Activated CD4-positive, alpha-beta T cell treated with anti-CD3 and anti-CD28 coated beads, Interleukin-2, Interleukin-6, amounts not matched to agents 100 ng/mL and 50 ng/mL, durations not matched to agents 16 hours and 8 hours (primary cell): ENCODE measurements around the gene ITPR2.

ENCODE experiments used
- DNase-seq: peaks from one replicate; pipeline ENCODE4 v3.0.0-alpha.2; 2020

Gene ITPR2

DNA sequence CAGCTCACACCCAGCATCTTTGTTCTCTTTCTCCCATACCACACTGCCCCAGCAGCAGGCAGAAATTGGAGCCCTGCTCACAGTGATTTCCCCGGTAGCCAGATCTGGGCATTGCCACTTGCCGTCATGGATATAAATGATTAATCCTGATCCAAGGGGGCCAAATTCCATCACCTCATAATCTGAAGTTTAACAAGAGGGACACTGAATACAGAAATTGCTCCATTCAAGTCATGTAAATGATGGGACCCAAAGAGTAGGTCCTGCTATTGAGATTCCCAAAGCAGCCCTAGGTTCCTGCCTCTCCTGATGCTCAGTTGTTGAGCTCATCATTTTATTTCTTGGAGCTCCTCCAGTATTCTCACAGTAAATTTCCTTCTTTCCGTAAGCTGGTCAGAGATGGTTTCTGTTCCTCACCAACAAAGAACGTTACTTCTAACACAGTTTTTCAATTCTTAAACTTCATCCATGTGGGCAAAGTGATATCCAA is 11.7 kb downstream of the ITPR2 start:
- no peak for DNase-seq

DNA sequence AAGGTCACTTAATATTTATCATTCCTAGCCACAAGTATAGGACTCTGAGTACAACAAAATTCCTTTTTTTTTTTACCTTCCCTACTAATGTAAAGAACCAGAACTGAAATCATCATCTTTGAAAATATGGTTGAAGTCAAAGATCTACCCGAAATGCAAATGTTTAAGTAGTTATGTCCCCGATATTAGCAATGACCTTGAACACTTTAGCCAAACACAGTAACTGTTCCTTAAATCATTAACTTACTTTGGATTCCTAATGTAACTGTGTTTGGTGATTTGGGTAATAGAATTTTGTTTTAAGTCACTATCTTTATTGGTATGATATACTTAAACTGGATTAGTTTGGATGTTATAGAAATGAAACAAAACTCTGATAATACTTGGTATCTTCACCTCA is 14.4 kb downstream of the ITPR2 start:
- DNase-seq = no peak

DNA sequence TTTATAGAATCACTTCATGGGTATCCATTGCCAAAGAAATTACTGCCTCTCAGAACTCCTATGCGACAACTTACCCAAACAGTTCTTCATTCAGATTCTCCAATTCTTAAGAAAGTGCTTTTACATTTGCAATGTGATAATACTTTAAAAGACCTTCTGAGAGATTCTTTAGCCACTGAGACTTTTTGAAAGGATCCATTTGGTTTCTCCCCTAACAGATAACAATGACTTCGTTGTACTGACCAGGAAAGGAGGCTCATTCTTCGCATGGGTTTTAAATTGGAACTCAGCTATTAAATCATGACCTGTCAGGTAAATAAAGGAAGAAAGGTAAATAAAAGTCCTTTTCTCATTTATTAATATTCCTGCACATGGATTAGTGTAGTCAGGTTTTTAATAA is 14.8 kb downstream of the ITPR2 start:
- no peak for DNase-seq

DNA sequence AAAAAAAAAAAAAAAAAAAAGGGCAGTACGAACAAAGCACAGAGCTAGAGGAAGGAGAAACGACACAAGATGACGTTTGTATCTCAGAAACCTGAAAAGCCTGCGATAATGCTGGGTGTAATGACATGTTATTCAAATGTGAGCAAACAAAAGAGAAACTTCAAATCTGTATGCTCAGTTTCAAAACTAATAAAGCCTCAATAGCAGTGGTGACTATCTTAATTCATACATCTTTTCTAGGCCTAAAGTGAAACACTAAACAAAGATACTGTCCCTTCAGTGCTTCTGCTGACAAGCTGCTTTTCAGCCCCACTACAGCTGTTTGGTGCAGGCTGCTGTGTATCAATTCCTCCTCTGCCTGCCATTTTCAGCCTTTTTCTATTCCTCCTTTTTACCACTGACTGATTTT is 15.8 kb downstream of the ITPR2 start:
- DNase-seq = no peak

DNA sequence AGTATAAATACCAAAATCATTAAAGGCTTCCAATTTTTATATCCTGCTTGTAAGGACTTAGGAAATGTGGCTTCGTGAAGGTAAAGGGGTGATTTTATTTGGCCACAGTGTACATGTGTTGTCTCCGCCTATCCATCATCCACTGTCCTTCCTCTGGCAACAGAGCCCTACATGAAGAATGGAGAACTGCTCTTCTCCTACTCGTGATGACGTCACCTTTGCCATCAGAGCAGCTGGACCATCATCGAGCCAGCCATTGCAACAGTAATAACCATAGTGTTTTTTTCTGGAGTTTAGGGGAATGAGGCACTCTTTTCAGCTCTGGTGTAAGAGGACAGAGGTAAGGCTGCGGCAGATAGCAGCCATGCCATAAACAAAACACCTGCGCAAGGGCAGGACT is 19.2 kb downstream of the ITPR2 start:
- no peak for DNase-seq

DNA sequence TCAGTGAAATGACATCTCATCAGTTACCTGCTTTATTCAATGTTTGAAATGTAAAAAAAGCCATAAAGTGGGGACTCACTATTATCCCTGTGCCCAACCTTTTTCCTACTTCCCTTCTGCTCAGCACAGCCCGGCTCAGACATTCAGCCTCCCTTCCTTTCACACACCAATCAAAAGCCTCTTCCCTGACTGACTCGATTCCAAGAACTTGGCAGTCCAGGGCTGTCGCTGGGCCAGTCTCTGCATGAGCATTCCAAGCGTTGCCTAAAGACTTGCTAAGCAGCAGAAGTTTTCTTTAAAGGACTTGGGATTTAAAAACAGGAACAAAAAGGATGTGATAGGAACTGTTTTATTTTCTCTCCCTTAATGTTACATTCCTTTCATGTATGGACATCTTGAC is 22.7 kb downstream of the ITPR2 start:
- DNase-seq = no peak

DNA sequence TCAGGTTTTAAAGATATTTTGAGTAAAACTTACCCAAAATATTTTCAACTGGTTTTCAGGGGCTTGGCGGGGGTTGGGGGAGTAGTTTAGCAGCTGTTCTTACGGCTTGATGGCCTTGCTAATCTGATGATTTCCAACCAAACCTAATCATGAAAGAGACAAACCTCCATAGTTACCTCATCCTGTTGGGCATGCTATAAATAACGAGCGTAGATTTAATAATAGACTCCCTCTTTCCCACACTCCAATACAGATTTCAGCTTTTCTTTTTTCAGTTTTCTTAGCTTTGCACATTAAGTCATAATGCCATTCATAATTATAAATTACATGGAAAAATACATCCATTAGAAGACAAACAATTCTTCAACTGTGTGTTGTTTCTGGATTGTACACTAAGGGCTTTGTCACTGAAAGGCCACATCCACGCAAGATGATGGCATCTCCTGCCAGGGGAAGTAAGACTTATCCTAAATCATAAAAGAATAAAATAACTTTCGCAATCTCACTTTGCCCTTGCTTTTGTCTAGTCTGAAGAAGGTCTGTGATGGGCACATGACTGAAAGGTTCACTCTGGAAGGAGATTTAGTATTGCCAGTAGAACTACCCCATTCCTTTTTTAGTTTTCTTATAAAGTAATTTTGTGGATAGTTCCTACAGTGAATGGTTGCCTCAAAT is 23.2 kb downstream of the ITPR2 start:
- no peak for DNase-seq

DNA sequence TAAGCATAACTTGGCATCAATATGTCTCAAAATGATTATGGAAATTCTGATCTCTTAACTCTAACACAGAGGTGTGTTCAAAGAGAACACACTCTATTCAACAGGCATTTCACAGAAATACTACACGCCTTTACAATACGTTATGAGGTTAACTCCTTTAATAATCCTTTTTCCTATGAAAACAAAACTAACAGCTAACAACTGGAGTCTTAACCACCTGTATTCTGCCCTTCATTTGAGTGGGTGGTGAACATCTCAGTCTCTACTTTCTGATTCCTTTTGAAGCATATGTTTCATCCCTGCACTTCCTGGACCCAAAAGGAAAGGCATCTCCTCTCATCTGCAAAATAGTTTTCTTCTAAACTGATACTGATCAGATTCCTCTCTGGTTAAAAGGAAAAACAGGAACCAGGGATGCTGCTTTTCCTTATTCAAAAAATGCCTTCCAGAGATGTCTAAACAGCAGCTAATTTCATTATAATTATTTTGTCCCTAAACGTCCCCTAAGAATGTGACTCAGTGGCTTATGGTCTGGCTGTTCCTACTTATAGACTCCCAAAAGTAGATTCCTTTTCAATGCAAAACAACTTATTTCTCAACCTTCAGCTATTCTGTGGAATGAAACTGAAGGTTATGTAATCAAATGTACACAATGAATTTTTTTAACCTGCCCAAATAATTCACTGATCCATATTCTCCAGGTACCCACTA is 24.1 kb downstream of the ITPR2 start:
- DNase-seq = no peak

DNA sequence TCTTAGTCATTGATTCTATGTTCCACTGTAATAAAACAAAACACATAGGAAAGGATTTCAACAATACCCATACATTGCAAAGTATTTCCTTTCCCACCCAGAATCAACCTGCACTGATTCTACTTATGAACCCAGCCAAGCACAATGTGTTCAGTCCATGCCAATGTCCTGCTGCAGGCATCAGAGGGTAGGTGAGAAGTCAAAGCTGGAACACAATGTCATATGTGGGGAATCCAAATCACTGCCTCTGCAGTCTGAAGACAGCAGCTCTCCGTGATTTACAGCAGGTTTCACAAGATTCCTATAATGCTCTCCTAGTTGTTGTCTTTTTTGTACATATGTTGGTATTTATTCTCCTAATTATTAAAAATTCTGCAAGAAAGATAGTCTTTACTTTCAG is 25.7 kb downstream of the ITPR2 start:
- DNase-seq = no peak

DNA sequence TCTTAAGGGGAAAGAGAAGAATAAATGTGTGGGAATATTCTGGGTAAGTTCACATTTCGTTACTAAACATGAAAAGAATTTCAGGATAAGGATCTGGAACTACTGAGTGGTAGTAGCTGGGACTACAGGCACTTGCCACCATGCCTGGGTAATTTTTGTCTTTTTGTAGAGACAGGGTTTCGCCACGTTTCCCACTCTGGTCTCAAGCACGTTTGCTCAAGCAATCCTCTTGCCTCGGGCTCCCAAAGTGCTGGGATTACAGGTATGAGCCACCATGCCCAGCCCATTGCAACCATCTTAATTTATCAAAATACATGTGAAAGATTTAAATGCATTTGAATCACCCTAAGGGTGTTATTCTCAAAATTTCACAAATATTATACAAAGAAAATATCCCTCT is 26.4 kb downstream of the ITPR2 start:
- no peak for DNase-seq

DNA sequence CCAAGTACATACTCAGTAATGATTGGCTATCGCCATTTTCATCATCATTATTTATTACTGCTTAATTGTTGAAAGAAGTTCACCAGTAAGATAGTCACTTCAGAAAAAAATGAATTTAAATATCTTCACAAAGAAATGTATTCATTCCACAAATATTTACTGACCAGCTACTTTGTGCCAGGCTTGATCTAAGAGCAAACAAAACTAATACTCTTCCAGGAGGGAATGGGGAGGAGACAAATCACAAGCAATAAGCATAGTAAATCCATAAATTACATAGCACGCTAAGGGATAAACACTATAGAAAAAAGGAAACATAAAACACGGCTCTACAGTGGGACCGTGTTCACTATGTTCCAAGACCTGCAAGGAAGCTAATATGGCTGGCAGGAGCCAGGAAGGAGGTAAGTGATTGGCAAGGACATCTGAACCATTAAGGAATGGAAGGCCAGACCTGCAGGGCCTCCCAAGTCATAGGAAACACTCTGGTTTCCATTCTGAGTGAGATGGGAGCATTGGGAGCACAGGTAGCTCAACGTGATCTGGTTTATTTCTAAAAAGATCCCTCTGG is 27.5 kb downstream of the ITPR2 start:
- DNase-seq = no peak

DNA sequence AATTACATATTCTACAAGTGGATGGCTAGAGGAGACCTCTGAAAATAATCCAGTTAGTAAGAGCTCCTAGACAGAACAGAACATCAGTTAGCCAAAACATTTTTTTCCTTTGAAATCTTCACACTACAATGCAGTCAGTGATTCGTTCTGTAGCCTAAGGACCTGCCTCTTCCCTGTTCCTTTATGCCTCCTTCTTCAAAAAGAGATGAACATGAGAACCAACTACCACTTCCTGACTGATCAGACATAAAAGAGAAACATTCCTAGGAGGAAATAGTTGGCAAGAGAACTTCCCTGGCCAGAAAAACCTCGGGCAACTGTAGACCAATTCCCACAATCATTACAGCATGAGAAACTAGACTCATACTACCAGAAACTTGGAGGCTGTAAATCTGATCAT is 29.4 kb downstream of the ITPR2 start:
- DNase-seq = no peak

DNA sequence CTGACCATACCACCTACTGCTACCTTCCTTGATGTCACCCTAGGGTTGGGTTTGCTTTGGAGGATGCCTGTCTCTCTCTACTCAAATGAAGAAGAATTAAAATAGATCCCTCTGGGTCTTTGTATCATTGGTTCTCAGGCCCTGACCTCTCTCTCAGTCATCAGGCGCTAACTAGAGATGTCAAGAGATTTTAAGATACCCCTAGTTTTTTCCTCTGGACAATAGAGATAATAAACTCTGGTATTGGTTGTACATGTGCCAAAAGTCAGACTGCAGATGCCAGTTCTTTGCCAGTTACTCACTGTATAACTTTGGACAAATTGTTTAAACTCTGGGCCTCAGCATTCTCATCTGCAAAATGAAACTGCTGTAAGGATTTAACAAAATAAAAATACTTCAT is 31.5 kb downstream of the ITPR2 start:
- DNase-seq = no peak

DNA sequence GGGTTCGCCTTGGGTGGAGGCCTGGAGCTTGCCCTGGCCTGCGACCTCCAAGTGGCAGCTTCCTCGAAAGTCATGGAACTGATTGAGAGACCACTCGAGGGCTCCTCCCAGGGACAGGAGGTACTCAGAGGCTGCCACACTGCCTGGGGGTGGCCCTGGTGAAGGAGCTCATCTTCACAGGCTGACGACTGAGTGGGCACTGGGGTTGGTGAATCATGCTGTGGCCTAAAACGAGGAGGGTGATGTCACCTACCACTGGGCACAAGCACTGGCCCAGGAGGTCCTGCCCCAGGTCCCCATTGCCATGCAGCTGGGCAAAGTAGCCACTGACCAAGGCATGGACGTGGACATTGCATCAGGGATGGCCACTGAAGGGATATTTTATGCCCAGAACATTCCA is 32.1 kb downstream of the ITPR2 start:
- no peak for DNase-seq

DNA sequence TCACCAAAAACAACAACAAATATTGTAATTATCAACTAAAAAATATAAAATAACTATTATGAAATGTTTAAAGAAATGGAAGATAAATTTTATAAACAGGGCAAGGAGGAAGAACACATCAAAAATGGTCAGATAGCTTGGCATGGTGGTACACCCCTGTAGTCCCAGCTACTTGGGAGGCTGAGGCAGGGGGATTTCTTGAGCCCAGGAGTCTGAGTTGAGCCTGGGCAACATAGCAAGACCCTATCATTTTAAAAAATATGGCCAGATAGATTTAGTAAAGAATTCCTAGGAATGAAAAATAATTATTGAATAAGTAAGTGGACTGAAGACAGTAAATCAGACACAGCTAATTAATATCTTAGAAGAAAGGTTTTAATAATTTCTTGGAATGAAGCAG is 32.6 kb downstream of the ITPR2 start:
- no peak for DNase-seq

DNA sequence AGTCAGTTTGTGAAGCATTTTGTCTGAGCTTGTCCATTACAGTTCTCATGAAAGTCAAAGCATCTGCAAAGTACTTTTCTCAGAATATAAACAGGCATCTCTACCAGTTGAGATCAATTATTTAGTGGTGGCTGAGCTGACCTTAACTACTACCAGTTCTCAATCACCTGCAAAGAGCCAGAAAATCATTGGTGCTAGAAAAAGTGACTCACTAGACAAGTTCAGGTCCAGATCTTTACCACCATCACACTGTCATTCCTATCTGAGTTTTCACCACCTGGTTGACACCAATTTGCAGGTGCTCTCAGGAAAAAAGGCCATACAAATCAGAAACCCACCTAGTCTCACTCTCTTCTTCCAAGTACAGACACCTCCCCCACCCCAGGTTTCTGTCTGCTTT is 33.3 kb downstream of the ITPR2 start:
- DNase-seq = no peak

DNA sequence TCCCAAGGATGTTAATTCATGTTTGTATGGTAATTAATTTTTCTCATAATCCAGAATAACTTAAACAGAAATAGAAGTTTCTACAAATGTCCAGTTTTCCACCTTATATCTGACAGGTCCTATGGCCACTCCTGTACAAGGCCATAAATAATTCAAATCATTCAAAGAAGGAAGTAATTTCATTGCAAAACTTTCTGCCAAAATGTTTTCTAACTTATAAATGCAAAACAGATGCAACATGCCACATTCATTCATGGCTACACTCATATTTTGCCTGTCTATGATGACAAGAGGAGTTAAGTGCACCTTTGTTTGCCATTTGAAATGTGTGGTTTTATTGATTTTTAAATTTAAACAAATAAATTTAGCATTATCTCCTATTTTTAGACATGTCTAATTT is 34.4 kb downstream of the ITPR2 start:
- no peak for DNase-seq

DNA sequence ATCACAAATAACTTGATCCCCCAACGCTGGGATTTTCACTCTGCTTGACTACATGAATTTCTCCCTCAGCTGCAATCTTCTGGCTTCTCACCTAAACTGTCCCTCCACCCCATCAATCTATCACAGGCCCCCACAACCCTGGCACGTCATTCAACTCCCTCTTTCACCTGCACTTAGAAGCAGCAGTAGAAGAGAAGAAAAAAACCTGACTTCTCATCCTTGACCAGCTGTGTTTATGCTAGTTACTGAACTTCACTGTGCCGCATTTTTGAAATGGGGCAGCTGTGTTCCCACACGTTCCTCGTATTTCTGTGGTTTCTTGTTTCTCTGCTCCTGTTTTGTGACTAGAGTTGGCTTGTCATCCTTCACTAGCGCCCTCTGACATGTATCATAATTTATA is 35.0 kb downstream of the ITPR2 start:
- DNase-seq = no peak

DNA sequence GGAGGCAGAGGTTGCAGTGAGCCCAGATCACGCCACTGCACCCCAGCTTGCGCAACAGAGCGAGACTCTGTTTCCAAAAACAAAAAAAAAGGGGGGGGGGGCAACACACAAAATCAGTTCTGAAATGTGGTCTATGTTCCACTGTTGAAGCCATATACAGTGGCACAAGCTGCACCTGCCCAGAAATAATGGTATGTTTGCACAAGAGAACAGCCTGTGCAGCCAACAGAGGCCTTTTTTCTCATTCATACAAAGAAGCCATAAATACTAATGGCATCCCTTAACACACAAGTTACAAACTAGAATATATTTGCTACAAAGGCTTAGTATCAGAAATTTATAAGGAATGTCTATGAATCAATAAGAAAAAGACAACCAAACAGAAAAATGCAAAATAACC is 37.1 kb downstream of the ITPR2 start:
- no peak for DNase-seq

DNA sequence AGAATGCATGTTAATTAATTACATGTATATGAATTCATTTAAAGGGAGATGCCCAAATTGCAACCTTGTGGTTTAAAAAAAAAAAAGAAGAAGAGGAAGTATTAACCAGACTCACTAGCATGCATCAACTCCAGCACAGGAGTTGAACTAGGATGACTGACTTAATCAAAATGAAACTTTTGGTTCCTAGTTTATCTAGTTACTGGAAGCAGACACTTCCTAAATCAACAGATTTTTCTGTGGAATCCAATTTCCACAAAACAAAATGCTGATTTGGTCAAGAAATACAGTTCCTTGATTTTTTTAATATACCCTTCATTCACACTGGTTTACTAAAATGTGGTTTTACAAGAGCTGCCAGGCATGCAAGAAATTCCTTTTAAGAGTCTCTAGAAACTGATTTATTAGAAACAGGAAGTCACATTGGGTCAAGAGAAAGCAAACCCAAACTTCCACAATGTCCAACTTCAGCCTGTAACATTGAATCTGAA is 41.6 kb downstream of the ITPR2 start:
- no peak for DNase-seq

DNA sequence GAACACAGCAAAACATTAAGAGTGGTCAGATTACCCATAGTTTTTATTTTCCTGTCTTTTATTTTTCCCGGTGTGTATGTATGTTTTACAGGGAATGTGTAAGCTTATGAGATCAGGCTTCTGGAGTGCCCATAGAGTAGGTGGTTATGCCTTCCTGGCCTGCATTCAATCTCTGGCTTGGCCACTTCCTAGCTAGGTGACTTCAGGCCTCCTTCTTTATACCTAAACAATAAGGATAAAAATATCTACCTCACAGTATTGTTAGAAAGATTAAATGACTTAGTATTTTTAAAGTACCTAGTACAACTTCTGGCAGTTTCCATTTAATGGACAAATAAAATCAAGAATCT is 42.4 kb downstream of the ITPR2 start:
- DNase-seq = no peak

DNA sequence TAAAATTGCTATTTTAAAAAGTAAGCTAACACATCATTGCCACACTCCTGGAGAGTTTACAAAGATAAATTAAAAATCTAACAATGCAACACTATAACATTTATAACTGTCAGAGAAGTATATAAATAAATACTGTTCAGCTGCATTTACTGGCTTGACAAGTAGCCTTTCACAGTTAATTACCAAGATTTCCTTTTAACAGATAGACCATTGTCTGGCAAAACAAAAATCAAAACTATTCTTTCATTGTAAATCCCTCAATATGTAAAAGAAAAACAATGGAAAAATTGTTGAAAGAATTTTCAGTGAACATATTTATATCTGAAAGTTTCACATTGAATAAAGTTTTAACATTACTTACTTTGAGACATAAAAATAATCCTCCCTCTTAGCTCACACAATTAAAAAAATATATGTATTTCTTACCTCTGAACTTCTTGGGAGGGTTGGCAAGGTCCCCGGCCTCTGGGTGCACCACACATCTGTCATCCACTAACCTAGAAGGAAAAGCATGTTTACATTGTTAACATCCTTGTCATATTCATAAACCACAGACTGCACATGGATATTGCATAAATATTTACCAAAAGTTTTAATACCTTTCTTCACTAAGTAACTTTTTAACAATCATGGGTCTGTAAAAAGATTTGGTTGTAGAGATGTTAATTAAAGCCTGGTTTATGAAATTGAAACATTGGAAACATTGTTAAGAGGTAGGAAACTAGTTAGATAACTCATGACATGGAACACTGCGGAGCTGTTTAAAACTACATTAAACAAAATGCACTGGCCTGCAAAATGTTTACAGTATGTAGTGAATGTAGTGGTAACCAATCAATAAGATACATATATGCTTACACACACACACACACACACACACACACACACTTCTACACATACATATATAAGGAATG is 43.0 kb downstream of the ITPR2 start:
- DNase-seq = no peak

DNA sequence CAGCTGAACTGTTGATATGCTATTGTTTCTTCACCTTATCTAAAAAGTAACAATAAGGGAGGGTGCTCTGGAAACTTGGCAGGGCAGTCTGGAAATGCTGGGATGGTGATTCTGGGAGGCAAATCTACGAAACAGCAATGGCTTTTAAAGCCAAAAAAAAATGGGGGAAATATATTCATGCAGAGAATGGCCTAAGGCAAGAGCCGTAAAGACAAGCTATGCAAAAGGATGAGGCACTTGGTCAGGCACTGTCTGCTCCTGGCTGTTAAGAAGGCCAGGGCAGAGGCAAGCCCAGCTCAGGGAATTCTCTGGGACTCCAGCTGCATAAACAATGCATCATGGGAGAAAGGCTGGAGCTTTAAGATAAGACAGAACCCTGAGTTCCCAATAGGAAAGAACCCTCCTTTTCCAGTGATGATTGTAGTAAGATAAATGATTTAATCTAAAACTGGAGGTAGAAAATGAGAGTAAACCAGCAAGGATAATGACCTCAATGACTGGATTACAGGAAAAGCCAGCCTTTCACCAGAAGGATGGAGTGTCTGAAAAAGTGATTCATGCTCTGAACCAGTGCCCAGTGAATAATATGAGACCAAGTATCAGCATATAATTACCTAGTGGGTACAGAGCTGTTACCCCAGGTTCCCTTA is 46.0 kb downstream of the ITPR2 start:
- no peak for DNase-seq
